ENCODE measurements around the gene CACHD1.

Gene CACHD1

GRCh38 chr1:64469977-64470664 lies at the start of gene CACHD1:
Gene CACHD1 (plus strand): TSS chr1:64470129. CDS start chr1:64470745, 616 bp downstream.
- FAIRE-seq (peak; percentile 4), DNase-seq (ENCODE audit: low spot score) (peak; percentile 78)

- peak; percentile 79 for FAIRE-seq
- DNase-seq (ENCODE audit: low spot score): no peak
These were observed 48.6 kb upstream of the CACHD1 start for GRCh38 chr1:64421377-64421776.

- no peak for FAIRE-seq
These were observed 46.4 kb upstream of the CACHD1 start for GRCh38 chr1:64423526-64423925.

GRCh38 chr1:64424412-64424811 lies 45.5 kb upstream of the CACHD1 start:
- FAIRE-seq: no peak

More at GRCh38 chr1:64423526-64423925, 46.4 kb upstream of the CACHD1 start:
- no peak for DNase-seq (ENCODE audit: low spot score)

GRCh38 chr1:64425521-64425920 lies 44.4 kb upstream of the CACHD1 start:
- FAIRE-seq (no peak), DNase-seq (ENCODE audit: low spot score) (no peak)

More at GRCh38 chr1:64424412-64424811, 45.5 kb upstream of the CACHD1 start:
- no peak for DNase-seq (ENCODE audit: low spot score)

GRCh38 chr1:64426681-64427080 lies 43.2 kb upstream of the CACHD1 start:
- DNase-seq (ENCODE audit: low spot score) (no peak), FAIRE-seq (no peak)

GRCh38 chr1:64427879-64428278 lies 42.0 kb upstream of the CACHD1 start:
- FAIRE-seq: no peak

GRCh38 chr1:64433308-64433707 lies 36.6 kb upstream of the CACHD1 start:
- FAIRE-seq (no peak), DNase-seq (ENCODE audit: low spot score) (no peak)

More at GRCh38 chr1:64427879-64428278, 42.0 kb upstream of the CACHD1 start:
- DNase-seq (ENCODE audit: low spot score): no peak

- FAIRE-seq (no peak), DNase-seq (ENCODE audit: low spot score) (no peak)
These were observed 36.2 kb upstream of the CACHD1 start for GRCh38 chr1:64433747-64434146.

- DNase-seq (ENCODE audit: low spot score) (no peak), FAIRE-seq (no peak)
These were observed 34.9 kb upstream of the CACHD1 start for GRCh38 chr1:64435000-64435399.

GRCh38 chr1:64437453-64437852 lies 32.5 kb upstream of the CACHD1 start:
- FAIRE-seq (no peak), DNase-seq (ENCODE audit: low spot score) (no peak)

GRCh38 chr1:64440183-64440826 lies 29.6 kb upstream of the CACHD1 start:
- no peak for FAIRE-seq
- DNase-seq (ENCODE audit: low spot score): no peak

- FAIRE-seq (no peak), DNase-seq (ENCODE audit: low spot score) (no peak)
These were observed 18.5 kb upstream of the CACHD1 start for GRCh38 chr1:64451440-64451839.

- no peak for DNase-seq (ENCODE audit: low spot score)
- FAIRE-seq: no peak
These were observed 16.2 kb upstream of the CACHD1 start for GRCh38 chr1:64453688-64454087.

GRCh38 chr1:64458915-64459314 lies 11.0 kb upstream of the CACHD1 start:
- FAIRE-seq (no peak), DNase-seq (ENCODE audit: low spot score) (no peak)

GRCh38 chr1:64459743-64460142 lies 10.2 kb upstream of the CACHD1 start:
- FAIRE-seq (no peak), DNase-seq (ENCODE audit: low spot score) (no peak)

- FAIRE-seq (no peak), DNase-seq (ENCODE audit: low spot score) (no peak)
These were observed 3.9 kb upstream of the CACHD1 start for GRCh38 chr1:64466033-64466432.

- DNase-seq (ENCODE audit: low spot score) (no peak), FAIRE-seq (no peak)
These were observed 583 bp upstream of the CACHD1 start for GRCh38 chr1:64469116-64469976.

- DNase-seq (ENCODE audit: low spot score) (no peak), FAIRE-seq (no peak)
These were observed 812 bp downstream of the CACHD1 start for GRCh38 chr1:64470665-64471217.

- FAIRE-seq: no peak
- DNase-seq (ENCODE audit: low spot score): no peak
These were observed 1.5 kb downstream of the CACHD1 start for GRCh38 chr1:64471218-64472039.

GRCh38 chr1:64472040-64472376 lies 2.1 kb downstream of the CACHD1 start:
- no peak for FAIRE-seq
- no peak for DNase-seq (ENCODE audit: low spot score)

Data from RCC 7860 (cell line).